GM12872 (cell line): ENCODE results near the gene OPRM1.

Experiments
- CTCF ChIP-seq: IDR thresholded peaks from 3 replicates; pipeline ENCODE4 v1.5.1; 2011; ENCODE audit warnings: low read depth, mild to moderate bottlenecking, low read length, moderate library complexity; ENCODE audit not compliant: insufficient read depth

OPRM1 gene

GRCh38 chr6:154243793-154244750, 205.0 kb downstream of the OPRM1 start:
- no peak for TF ChIP-seq CTCF

GRCh38 chr6:154245506-154245905, 206.5 kb downstream of the OPRM1 start:
- TF ChIP-seq CTCF, result no peak

GRCh38 chr6:154246723-154247118, 207.7 kb downstream of the OPRM1 start:
- TF ChIP-seq CTCF, result no peak

- TF ChIP-seq CTCF, result no peak
Measured at GRCh38 chr6:154247119-154247861, 208.2 kb downstream of the OPRM1 start.

- TF ChIP-seq CTCF, result no peak
Measured at GRCh38 chr6:154249499-154250298, 210.7 kb downstream of the OPRM1 start.

GRCh38 chr6:154251116-154251515, 212.1 kb downstream of the OPRM1 start:
- no peak for TF ChIP-seq CTCF

- no peak for TF ChIP-seq CTCF
Measured at GRCh38 chr6:154252678-154253077, 213.6 kb downstream of the OPRM1 start.
